Panc1 (cell line): ENCODE measurements around the gene STRADA.

Experiments used
- CTCF ChIP-seq: fragments of 450-650 bp; IDR thresholded peaks from 2 replicates; pipeline ENCODE4 v1.5.1; 2017; ENCODE audit warnings: mild to moderate bottlenecking
- POLR2AphosphoS5 ChIP-seq: IDR thresholded peaks from 2 replicates; pipeline ENCODE4 v1.6.1; 2012; ENCODE audit warnings: mild to moderate bottlenecking, low read depth, low read length, moderate library complexity
- REST ChIP-seq, 2 experiments: IDR thresholded peaks; 2 replicates each; pipeline ENCODE4 v1.6.1; 2011 to 2012; ENCODE audit warnings: low read depth in 2 of 2, control low read depth in 1 of 2, low read length in 1 of 2, mild to moderate bottlenecking in 1 of 2, moderate library complexity in 1 of 2; ENCODE audit not compliant: insufficient read depth in 1 of 2
- SIN3A ChIP-seq: IDR thresholded peaks from 2 replicates; pipeline ENCODE4 v1.6.1; 2012; ENCODE audit warnings: low read depth, mild to moderate bottlenecking, low read length, moderate library complexity, borderline replicate concordance; ENCODE audit not compliant: insufficient read depth
- TCF7L2 ChIP-seq: IDR thresholded peaks from 2 replicates; pipeline ENCODE4 v1.6.1; 2011; ENCODE audit warnings: mild to moderate bottlenecking, low read depth, low read length, inconsistent platforms

GRCh38 chr17:63716426-63716825 is 25.2 kb downstream of the STRADA start:
- TF ChIP-seq POLR2AphosphoS5 (no peak), CTCF (no peak), REST (IDR thresholded peaks at IDR 0.05; ENCODE audit: insufficient read depth in 1 of 2, low read depth in 2 of 2, low read length in 1 of 2) (no peak), SIN3A (no peak), TCF7L2 (no peak)
